Breast epithelium (tissue), 4 donors: ENCODE measurements around the gene ANG. TPM values are rescaled to one million over a fixed set of nuclear protein-coding genes. Genes with fewer than 3 reads are reported as not detected.
"Not testable (repeated sequence)": the region's sequence is repeated elsewhere in the genome, so short reads cannot be mapped to it uniquely, and the experiment has no call there.

Source experiments
- DNase-seq, 2 donors: peaks; one replicate each; pipeline ENCODE4 v3.0.0-alpha.2; 2019; ENCODE audit warnings: low spot score in 2 of 2
- H3K27ac ChIP-seq, 2 donors: fragments of 200-600 bp; sonication (generic) in 1 of 2; one replicate each; pipeline ENCODE4 v1.5.1; 2016 to 2019; ENCODE audit warnings: mild to moderate bottlenecking in 1 of 2
- H3K27me3 ChIP-seq, 2 donors: fragments of 200-600 bp; sonication (generic) in 1 of 2; one replicate each; pipeline versions ENCODE4 v1.5.1 to v1.6.0; 2017 to 2019; ENCODE audit warnings: control low read depth in 1 of 2, mild to moderate bottlenecking in 1 of 2
- H3K36me3 ChIP-seq: fragments of 200-600 bp; one replicate; pipeline ENCODE4 v1.5.1; 2019
- H3K4me1 ChIP-seq, 2 donors: fragments of 200-600 bp; sonication (generic); one replicate each; pipeline ENCODE4 v1.5.1; 2016 to 2019; ENCODE audit warnings: control low read depth in 1 of 2
- H3K4me3 ChIP-seq, 3 donors: fragments of 200-600 bp; sonication (generic); 1 replicate in 2 of 3; 2 replicates in 1 of 3; pipeline ENCODE4 v1.5.1; 2016 to 2019; ENCODE audit warnings: mild to moderate bottlenecking in 3 of 3, moderate library complexity in 2 of 3
- H3K9me3 ChIP-seq, 2 donors: fragments of 200-600 bp; sonication (generic) in 1 of 2; one replicate each; pipeline ENCODE4 v1.5.1; 2016 to 2019; ENCODE audit warnings: control low read depth in 1 of 2
- CTCF ChIP-seq, 3 donors: fragments of 450-650 bp; IDR thresholded peaks; one replicate each; pipeline ENCODE4 v1.5.1; 2016 to 2017; ENCODE audit warnings: antibody characterized with exemption in 3 of 3, mild to moderate bottlenecking in 3 of 3, moderate library complexity in 3 of 3
- POLR2A ChIP-seq: fragments of 450-650 bp; IDR thresholded peaks from one replicate; pipeline ENCODE4 v1.6.1; 2016; ENCODE audit warnings: antibody characterized with exemption, mild to moderate bottlenecking, moderate library complexity
- POLR2AphosphoS5 ChIP-seq, 3 donors: sonication (generic); formaldehyde crosslinking; IDR thresholded peaks; one replicate each; pipeline ENCODE4 v1.6.1; 2017; ENCODE audit warnings: antibody characterized with exemption in 3 of 3
- intact Hi-C: fragments of 100-400 bp; cut with DNase I; formaldehyde crosslinking; loops from one replicate; pipeline ENCODE4 v1.15.1; 2023; ENCODE audit warnings: low total_unique reads
- total RNA-seq, 3 donors: library from RNA; depleted of rRNA; stranded (reverse); fragments of >200 nt; gene quantifications; one replicate each; pipeline ENCODE4 v1.1.0, GENCODE V29; 2016

Gene ANG
- total RNA-seq, 3 donors from 2014 or later, result 49.2 to 59.8 (median 55.5) TPM

DNA sequence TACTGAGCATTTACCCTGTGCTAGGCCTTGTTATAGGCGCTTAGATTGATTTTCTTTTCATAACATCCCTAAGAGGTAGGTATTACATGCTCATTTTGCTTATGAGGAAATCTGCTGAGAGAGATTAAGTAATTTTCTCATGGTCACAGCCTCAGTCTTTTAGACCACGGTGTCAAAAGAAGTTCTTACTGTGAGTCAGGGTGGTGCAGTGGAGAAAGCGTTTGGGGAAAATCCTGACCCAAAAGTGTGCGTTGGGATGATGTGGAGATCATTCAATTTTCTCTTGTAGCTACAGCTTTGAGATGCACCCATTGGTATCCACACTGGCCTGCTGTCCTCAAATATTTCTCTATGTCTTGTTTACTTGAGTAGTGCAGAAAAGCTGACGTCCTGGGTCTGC, 8.2 kb downstream of the ANG start:
- no peak for DNase-seq
- Histone ChIP-seq H3K4me3 (no peak overlapping the region), H3K36me3 (no peaks in the 10 kb centered on the region), H3K9me3 (no peaks in the 10 kb centered on the region), H3K27me3 (no peaks in the 10 kb centered on the region), H3K27ac (no peak overlapping the region), H3K4me1 (no peaks in the 10 kb centered on the region)
- TF ChIP-seq POLR2A (no peak), POLR2AphosphoS5 (IDR thresholded peaks at IDR 0.05) (no peak), CTCF (IDR thresholded peaks at IDR 0.05) (no peak)
- intact Hi-C loops, result loop anchor here (5.0 kb wide), 1 partner anchor 161 kb away; no protein-coding TSS in a partner anchor

DNA sequence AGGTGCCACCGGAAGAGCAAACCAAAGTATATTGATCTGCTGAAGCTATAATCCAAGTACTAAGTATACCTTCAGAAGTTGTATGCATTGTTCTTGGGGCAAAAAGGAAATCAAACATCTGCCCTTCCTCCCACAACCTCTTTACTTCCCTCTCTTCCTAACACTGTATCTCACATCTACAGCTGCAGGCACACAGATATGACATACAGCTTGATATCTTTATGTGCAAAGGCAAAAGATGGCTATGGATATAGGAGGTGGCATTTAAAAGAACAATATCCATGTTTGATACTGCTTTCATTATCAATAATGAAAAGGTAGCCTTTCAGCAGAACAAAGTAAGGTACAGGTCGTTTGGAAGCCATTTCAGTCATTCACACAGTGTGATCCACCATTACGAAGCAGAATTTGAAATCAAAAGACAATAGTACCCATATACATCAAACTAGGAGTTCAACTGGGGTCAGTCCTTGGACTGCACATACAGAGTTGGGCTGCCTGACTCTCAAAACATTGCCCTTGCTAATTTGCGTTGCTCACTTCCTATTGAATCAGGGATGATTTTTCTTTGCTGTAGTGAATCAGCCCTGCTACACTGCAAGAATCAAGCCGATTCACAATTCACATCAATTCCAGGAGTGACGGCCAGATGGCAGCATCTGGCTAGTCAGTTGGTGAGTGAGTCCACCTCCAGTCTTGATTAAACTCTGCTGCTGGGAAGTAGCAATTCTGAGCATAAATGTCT, 8.9 kb downstream of the ANG start:
- Histone ChIP-seq H3K4me3 (no peak overlapping the region), H3K27me3 (no peaks in the 10 kb centered on the region), H3K9me3 (no peaks in the 10 kb centered on the region), H3K36me3 (no peaks in the 10 kb centered on the region), H3K27ac (no peak overlapping the region), H3K4me1 (no peaks in the 10 kb centered on the region)
- DNase-seq, result peak in 1 of 2 donors; percentile 50
- TF ChIP-seq POLR2A (no peak), CTCF (IDR thresholded peaks at IDR 0.05) (peak; percentile 26 to 81 (median 70))
- intact Hi-C loops, result loop anchor here (5.0 kb wide), 1 partner anchor 160 kb away; no protein-coding TSS in a partner anchor

DNA sequence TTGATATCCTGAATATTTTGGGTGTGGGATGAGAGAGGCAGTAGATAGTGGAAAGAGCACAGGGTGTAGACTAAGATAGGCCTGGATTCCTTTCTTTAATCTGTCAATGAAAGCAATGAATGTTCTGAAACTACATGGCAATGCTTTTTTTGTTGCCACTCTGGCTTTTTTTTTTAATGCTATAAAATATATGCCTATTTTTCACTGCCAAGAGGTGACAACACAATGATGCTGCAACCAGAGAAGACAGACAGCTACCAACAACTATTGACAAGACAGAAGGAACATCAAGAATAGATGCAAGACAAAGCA, 9.4 kb downstream of the ANG start:
- H3K4me3 ChIP-seq, result no peak overlapping the region
- H3K27me3 ChIP-seq, result no peaks in the 10 kb centered on the region
- TF ChIP-seq CTCF (IDR thresholded peaks at IDR 0.05) (peak in 1 of 3 donors; percentile 6), POLR2AphosphoS5 (IDR thresholded peaks at IDR 0.05) (no peak), POLR2A (no peak)
- no peak overlapping the region for H3K27ac ChIP-seq
- DNase-seq, result no peak
- H3K9me3 ChIP-seq, result no peaks in the 10 kb centered on the region
- no peaks in the 10 kb centered on the region for H3K4me1 ChIP-seq
- intact Hi-C loops, result loop anchor here (5.0 kb wide), 1 partner anchor 159 kb away; no protein-coding TSS in a partner anchor
- no peaks in the 10 kb centered on the region for H3K36me3 ChIP-seq

- Histone ChIP-seq H3K4me3 (no peak overlapping the region), H3K27ac (no peak overlapping the region), H3K36me3 (no peaks in the 10 kb centered on the region), H3K9me3 (no peaks in the 10 kb centered on the region), H3K4me1 (no peaks in the 10 kb centered on the region), H3K27me3 (no peaks in the 10 kb centered on the region)
- TF ChIP-seq POLR2A, result no peak
- TF ChIP-seq CTCF (IDR thresholded peaks at IDR 0.05), result no peak
- TF ChIP-seq POLR2AphosphoS5 (IDR thresholded peaks at IDR 0.05), result no peak
- intact Hi-C loops, result loop anchor here (5.0 kb wide), 1 partner anchor 158 kb away; no protein-coding TSS in a partner anchor
- DNase-seq, result no peak
Measured at GRCh38 chr14:20698934-20699333, 10.4 kb downstream of the ANG start.

DNA sequence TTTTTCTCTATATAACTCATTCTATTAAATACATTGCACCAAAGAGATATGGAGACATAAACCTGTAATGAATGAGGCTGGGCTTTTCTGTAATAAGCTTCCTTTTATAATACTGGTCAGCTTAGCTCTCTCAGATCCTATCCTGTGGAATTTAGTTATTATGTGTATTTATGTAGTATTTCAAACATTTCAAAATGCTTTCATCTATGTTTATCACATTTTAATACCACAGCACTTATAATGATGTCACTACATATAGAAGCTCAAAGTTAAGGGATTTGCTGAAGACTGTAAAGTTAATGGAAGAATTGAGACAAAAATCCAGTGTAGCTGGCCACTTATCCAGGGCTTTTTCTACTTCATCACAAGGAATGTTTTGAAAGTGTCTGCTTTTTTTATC, 11.4 kb downstream of the ANG start:
- intact Hi-C loops, result loop anchor here (5.0 kb wide), 1 partner anchor 157 kb away; no protein-coding TSS in a partner anchor
- no peak overlapping the region for H3K4me3 ChIP-seq
- H3K27me3 ChIP-seq, result no peaks in the 10 kb centered on the region
- no peaks in the 10 kb centered on the region for H3K4me1 ChIP-seq
- TF ChIP-seq CTCF (IDR thresholded peaks at IDR 0.05), result no peak
- no peak for TF ChIP-seq POLR2A
- TF ChIP-seq POLR2AphosphoS5 (IDR thresholded peaks at IDR 0.05), result no peak
- no peak for DNase-seq
- no peaks in the 10 kb centered on the region for H3K36me3 ChIP-seq
- H3K27ac ChIP-seq, result no peak overlapping the region
- no peaks in the 10 kb centered on the region for H3K9me3 ChIP-seq

DNA sequence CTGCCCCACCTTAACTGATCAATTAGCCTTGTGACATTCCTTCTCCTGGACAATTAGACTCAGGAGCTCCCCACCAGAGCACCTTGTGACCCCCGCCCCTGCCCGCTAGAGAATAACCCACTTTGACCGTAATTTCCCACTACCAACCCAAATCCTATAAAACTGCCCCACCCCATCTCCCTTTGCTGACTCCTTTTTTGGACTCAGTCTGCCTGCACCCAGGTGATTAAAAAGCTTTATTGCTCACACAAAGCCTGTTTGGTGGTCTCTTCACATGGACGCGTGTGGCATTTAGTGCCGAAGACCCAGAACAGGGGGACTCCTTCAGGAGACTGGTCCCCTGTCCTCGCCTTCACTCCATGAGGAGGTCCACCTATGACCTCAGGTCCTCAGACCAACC, 12.4 kb downstream of the ANG start:
- H3K27me3 ChIP-seq, H3K9me3 ChIP-seq, H3K36me3 ChIP-seq, H3K4me3 ChIP-seq, intact Hi-C loops, DNase-seq, H3K27ac ChIP-seq, H3K4me1 ChIP-seq: not testable (repeated sequence)
